ENCODE data around the gene CTR9.
A peak's percentile ranks its signal among the peaks of the same experiment; 100 is the strongest.

The CTR9 gene

GRCh38 chr11:10742460-10743208 lies 8.4 kb upstream of the CTR9 start:
- DNase-seq (ENCODE audit: low read depth, low spot score): no peak

GRCh38 chr11:10743354-10744000 lies 7.6 kb upstream of the CTR9 start:
- DNase-seq (ENCODE audit: low read depth, low spot score): no peak

GRCh38 chr11:10744206-10744605 lies 6.8 kb upstream of the CTR9 start:
- no peak for DNase-seq (ENCODE audit: low read depth, low spot score)

- DNase-seq (ENCODE audit: low read depth, low spot score): no peak
Observed at GRCh38 chr11:10746871-10747270, 4.2 kb upstream of the CTR9 start.

- no peak for DNase-seq (ENCODE audit: low read depth, low spot score)
Observed at GRCh38 chr11:10747733-10748132, 3.3 kb upstream of the CTR9 start.

- DNase-seq (ENCODE audit: low read depth, low spot score): no peak
Observed at GRCh38 chr11:10749476-10749875, 1.6 kb upstream of the CTR9 start.

- DNase-seq (ENCODE audit: low read depth, low spot score): no peak
Observed at GRCh38 chr11:10751581-10751940, 515 bp downstream of the CTR9 start.

- no peak for DNase-seq (ENCODE audit: low read depth, low spot score)
Observed at GRCh38 chr11:10752061-10752460, 1.0 kb downstream of the CTR9 start.

GRCh38 chr11:10752486-10752885 lies 1.4 kb downstream of the CTR9 start:
- no peak for DNase-seq (ENCODE audit: low read depth, low spot score)

GRCh38 chr11:10758957-10759356 lies 7.9 kb downstream of the CTR9 start:
- DNase-seq (ENCODE audit: low read depth, low spot score): no peak

GRCh38 chr11:10761085-10761698 lies 10.1 kb downstream of the CTR9 start:
- DNase-seq (ENCODE audit: low read depth, low spot score): no peak

- DNase-seq (ENCODE audit: low read depth, low spot score): no peak
Observed at GRCh38 chr11:10762185-10762584, 11.1 kb downstream of the CTR9 start.

- DNase-seq (ENCODE audit: low read depth, low spot score): no peak
Observed at GRCh38 chr11:10762913-10763421, 11.9 kb downstream of the CTR9 start.

- no peak for DNase-seq (ENCODE audit: low read depth, low spot score)
Observed at GRCh38 chr11:10763766-10764165, 12.7 kb downstream of the CTR9 start.

GRCh38 chr11:10764412-10764811 lies 13.4 kb downstream of the CTR9 start:
- no peak for DNase-seq (ENCODE audit: low read depth, low spot score)

GRCh38 chr11:10770626-10771254 lies 19.7 kb downstream of the CTR9 start:
- DNase-seq (ENCODE audit: low read depth, low spot score): peak; percentile 21

- no peak for DNase-seq (ENCODE audit: low read depth, low spot score)
Observed at GRCh38 chr11:10771457-10771856, 20.4 kb downstream of the CTR9 start.

GRCh38 chr11:10774811-10775210 lies 23.8 kb downstream of the CTR9 start:
- no peak for DNase-seq (ENCODE audit: low read depth, low spot score)

- DNase-seq (ENCODE audit: low read depth, low spot score): no peak
Observed at GRCh38 chr11:10777393-10777793, 26.3 kb downstream of the CTR9 start.

- DNase-seq (ENCODE audit: low read depth, low spot score): no peak
Observed at GRCh38 chr11:10777806-10778205, 26.8 kb downstream of the CTR9 start.

- no peak for DNase-seq (ENCODE audit: low read depth, low spot score)
Observed at GRCh38 chr11:10778217-10778970, 27.3 kb downstream of the CTR9 start.

- DNase-seq (ENCODE audit: low read depth, low spot score): no peak
Observed at GRCh38 chr11:10779086-10779485, 28.0 kb downstream of the CTR9 start.

Measured in smooth muscle cell of the brain vasculature (primary cell).